GM23248 (cell line): ENCODE data around the gene LTF.

Source experiments
- EZH2 ChIP-seq: fragments of 200-600 bp; sonication (generic); IDR thresholded peaks from 2 replicates; pipeline ENCODE4 v1.6.1; 2018; ENCODE audit warnings: antibody characterized with exemption, mild to moderate bottlenecking; ENCODE audit not compliant: insufficient read depth, poor library complexity, severe bottlenecking
- EZH2phosphoT487 ChIP-seq: fragments of 200-600 bp; sonication (generic); IDR thresholded peaks from 2 replicates; pipeline ENCODE4 v1.6.1; 2018; ENCODE audit warnings: antibody characterized with exemption, moderate library complexity, mild to moderate bottlenecking, low read depth; ENCODE audit not compliant: insufficient read depth

DNA sequence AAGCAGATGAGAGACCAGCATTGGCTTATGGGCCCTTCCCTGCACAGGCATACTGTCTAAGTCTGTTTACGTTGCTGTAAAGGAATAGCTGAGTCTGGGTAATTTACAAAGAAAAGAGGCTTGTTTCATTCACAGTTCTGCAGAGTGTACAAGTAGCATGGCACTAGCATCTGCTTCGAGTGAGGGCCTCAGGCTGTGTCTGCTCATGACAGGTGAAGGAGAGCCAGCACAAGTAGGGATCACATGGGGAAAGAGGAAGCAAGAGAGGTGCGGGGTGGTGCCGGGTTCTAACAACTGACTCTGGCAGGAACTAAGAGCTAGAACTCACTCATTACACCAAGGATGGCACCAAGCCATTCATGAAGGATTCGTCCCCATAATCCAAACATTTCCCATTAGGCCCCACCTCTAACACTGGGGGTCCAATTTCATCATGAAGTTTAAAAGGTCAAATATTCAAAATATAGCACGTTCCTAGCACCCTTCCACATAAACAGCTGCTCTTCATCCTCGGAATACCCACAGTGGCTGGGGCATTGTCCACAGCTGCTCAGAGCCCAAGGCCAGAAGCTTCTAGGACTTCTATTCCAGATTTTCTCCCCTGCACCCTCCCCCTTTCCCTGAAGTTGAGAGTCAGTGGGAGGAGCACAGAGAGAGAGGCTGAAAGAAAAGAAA is 38.6 kb upstream of the LTF start:
- TF ChIP-seq EZH2 = no peak
- TF ChIP-seq EZH2phosphoT487 = no peak
